Measurements from ENCODE around the gene TRIM44.
"Not testable (repeated sequence)": the region's sequence is repeated elsewhere in the genome, so short reads cannot be mapped to it uniquely, and the experiment has no call there.

Gene TRIM44

DNA sequence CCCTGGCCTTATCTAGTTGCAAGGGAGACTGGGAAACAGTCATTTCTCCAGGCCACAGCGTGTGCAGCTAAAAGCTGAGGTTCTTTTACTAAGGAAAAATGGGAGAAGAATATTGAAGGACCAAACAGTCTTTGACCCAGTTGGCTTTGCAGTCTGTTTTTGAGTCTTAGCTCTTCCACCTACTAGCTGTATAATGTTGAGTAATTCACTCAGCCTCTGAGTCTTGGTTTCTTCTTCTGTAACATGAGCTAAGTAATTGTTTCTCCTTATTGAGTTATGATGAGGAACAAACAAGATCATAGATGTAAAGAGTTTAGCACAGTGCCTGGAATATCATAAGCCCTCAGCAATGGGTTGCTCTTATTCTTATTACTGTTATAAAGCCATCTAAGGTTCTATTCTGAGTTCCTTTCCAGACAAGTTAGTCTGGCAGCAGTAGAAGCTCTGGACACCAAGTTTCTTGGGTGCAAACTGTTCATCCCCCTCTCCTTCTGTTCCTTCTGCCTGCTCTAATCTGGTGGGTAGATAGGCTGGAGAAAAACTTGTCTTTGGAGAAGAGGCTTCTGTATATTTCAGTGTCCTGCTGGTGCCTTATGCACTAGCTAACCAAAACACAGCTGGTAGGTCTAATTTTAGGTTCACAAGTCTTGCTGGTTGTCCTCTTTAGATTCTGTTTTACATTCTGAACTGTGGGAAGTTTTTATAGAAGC, 13.5 kb downstream of the TRIM44 start:
- no peak for DNase-seq

GRCh38 chr11:35676611-35676965, 14.0 kb downstream of the TRIM44 start:
- DNase-seq: no peak

GRCh38 chr11:35677904-35678303, 15.3 kb downstream of the TRIM44 start:
- DNase-seq: no peak

DNA sequence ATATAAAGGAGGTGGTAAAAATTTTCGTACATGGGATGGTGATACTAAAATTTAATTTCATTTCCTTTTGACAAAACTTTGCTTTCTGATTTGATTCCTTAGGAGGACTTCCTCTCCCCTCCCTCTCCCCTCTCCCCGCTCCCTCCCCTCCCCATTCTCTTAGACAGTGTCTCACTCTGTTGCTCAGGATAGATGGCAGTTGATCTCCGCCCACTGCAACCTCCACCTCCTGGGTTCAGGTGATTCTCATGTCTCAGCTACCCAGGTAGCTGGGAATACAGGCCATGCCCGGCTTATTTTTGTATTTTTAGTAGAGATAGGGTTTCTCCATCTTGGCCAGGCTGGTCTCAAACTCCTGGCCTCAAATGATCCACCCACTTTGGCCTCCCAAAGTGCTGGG, 15.9 kb downstream of the TRIM44 start:
- no peak for DNase-seq

- DNase-seq: no peak
Measured at GRCh38 chr11:35678975-35679374, 16.4 kb downstream of the TRIM44 start.

GRCh38 chr11:35680506-35680905, 17.9 kb downstream of the TRIM44 start:
- DNase-seq: no peak

GRCh38 chr11:35681163-35681767, 18.7 kb downstream of the TRIM44 start:
- DNase-seq: no peak

DNA sequence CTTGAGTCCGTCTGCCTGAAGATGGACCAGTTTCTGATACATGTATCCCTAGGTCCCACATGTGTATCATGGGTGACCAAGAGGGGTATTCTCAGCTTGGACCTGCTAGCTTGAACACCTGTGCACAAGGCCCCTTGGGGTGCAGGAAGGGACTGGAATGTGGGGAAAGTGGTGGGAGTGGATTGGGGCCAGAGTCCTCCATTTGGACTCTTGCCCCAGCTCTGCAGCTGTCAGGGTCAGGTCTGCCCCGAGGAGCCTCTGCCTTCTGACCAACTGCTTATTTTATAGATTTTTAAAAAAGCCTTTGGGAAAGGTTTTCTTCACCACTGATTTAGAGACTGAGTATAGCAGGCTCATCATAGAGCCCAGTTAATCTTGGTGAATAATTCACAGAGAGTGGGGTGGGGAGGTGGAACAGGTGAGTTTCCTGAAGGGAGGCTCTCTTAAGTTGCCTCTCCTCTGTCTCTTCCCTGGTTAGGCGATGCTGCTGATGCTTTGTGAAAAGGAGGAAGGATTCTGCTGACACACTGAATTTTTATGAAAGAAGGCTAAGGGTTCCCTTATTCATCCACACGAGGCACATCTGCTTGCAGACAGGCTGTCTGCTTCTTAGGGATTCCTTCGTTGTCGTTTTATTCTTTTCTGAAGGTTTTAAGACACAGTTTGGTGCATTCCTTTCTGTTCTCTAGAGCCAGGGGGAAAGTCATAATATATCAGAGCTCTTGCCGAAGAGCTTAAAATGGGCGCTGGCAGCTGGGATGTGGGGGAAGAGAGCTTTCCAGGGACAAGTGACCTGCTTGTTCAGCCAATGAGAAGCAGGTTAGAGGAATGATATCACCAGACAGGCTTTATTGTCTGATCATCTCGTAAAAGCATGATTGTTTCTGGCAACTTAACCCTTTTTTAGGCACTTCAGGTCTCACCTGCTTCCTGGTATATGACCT, 19.9 kb downstream of the TRIM44 start:
- DNase-seq: peak; percentile 85

DNA sequence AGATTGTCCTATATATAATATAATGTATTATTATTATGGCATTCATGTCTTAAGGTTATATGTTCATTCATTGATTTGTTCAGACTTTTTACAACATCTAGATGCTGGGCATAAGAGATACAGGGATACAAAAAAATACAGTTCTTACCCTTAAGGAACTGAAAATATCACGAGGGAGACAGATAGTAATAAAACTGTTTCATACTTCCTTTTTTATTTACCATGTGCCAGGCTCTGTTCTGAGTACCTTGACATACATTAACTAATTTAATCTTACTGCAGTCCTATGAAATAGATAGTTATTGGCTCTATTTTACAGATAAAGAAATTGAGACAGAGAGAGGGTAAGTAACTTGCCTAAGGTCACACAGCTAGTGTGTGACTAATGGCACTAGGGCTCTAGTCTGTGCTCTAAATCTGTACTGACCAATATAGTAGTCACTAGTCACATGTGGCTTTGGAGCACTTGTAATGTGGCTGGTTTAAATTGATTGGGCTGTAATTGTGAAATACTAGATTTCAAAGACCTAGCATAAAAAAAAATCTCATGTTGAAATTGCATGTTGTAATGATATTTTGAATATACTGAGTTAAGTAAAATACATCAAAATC, 21.3 kb downstream of the TRIM44 start:
- no peak for DNase-seq

- no peak for DNase-seq
Measured at GRCh38 chr11:35688023-35688422, 25.4 kb downstream of the TRIM44 start.

DNA sequence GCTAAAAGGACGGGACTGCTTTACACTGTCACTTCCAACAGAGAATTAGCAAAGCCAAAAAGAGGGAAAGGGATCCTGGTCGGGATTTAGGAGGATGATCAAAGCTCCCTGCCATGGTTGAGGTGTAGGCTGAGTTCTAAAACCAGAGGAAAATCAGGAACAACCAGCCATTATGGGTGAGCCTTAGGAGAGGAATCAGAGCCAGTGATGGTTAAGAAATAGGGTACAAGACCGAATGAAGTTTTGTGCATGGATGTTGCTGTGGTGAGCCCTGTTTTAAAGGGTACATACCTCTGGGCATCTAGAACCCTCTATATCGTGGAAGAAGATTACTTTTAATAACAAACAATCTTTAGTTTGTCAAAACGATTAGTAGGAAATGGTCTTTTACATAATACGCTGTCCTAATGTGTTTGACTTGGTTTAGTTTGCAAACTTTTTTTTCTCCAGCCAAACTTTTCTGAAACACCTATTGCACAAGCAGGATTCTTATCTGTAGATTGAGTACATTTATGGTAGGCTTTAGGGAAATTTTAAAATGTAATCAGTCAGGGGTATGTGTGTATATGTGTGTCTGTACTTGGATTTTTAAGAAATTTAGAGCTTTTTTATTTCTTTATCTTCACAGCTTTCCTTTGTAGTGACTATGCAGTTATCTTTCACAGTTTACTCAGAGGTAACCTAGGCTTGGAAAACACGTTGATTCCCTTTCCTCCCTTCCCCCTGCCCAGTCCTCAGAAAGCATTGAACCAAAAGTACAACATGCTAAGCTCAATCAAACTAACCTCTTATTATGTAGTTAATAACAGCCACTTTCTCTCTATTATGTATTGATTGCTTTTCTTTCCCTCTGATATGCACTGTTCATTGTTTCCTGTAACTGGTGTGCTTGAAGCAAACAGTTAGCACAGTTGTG, 26.8 kb downstream of the TRIM44 start:
- DNase-seq: peak; percentile 84

DNA sequence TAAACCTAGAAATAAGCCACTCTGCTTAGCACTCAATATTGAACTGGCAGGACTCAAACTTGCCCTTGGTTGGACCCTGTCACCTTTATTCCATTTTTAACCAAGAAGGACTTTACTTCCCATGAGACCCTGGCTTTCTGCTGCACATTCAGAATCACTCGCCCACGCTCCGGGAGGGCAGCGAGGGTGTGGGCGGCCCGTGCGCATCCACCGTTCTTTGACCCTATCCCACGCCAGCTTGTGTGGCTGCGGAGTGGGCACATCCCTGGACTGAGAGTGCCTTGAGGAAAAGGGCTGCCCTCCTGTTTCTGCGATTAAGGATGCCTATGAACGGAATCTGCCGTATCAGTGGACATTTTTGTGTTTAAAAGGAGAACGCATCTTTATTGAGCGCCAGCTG, 39.6 kb downstream of the TRIM44 start:
- no peak for DNase-seq

- DNase-seq: no peak
Measured at GRCh38 chr11:35709376-35709775, 46.8 kb downstream of the TRIM44 start.

GRCh38 chr11:35711173-35711910, 48.8 kb downstream of the TRIM44 start:
- DNase-seq: no peak

GRCh38 chr11:35711924-35712323, 49.3 kb downstream of the TRIM44 start:
- DNase-seq: no peak

GRCh38 chr11:35712533-35712932, 50.0 kb downstream of the TRIM44 start:
- peak; percentile 9 for DNase-seq

DNA sequence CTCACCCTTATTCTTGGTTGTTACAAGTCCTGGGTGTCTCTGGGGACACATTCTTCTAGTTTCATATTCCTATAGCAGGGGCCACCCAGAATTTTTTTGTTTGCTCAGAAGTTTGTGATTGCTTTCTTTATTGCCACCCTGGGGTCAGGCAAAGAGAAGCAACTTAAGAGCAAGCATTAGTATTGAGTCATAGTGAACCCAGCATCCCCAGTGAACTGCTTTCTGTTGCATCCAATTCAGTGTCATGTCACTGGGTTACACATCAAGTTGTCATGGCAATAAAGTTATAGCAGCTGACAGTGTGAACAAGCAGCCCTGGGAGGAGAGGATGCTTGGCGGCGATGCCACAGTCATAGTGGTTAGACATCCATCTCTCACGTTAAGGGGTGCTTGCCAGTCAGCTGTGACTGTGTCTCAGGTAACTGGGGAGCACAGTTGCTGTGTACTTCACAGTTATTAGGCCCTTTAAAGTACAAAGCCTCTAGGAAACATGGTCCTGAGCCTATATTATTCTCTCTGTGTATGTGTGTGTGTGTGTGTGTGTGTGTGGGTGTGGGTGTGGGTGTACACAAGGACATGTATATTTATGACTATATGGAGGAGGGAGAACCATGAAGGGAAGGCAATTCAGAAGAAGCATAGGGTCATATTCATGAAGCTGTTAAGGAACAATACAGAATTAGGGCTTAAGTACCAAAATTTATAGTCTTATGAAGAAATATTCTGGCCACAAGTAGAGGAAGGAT, 52.5 kb downstream of the TRIM44 start:
- DNase-seq: no peak

- DNase-seq: not testable (repeated sequence)
Measured at GRCh38 chr11:35715677-35716076, 53.1 kb downstream of the TRIM44 start.

DNA sequence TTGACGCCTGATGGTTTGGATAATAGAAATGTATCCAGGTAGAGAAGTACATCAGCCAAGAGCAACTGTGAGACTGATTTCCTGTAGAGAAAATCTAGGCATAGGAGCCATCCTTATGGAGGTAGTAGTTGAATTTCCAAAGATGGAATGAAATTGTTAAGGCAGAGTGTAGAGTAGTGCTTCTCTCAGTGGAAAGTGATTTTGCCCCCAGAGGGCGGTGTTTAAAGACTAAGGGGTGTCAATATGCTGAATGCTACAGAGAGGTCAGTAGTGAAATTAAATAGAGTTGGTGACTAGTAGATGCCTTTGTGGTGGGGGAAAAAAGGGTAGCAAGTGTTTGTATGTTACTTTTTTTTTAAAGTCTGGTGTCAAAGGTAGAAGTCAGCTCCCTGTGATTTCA, 54.5 kb downstream of the TRIM44 start:
- DNase-seq: no peak

DNA sequence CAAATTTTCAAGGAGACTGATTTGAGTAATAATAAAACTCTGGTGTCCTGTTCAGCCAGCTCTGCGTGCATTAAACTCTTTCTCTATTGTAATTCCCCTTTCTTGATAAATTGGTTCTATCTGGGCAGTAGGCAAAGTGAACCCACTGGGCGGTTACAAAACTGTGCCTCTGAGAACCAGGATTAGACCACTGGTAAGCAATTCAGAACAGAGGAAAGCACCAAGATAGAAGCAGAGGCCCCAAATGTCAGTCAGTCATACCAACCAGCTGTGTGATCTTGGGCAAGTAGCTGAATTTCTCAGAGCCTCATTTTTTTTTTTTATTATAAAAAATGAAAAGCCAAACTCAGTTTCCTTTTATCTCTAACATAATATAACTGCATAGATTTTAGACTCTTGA, 54.9 kb downstream of the TRIM44 start:
- no peak for DNase-seq

Data from NCI-H2227 treated with DMSO at 0.1 percent for 48 hours (cell line).